Stromal cell of bone marrow (primary cell): ENCODE data around the gene SFT2D3.

Experiments used
- DNase-seq: peaks from one replicate; pipeline ENCODE4 v3.0.0-alpha.2; 2012; ENCODE audit warnings: low read depth

Gene SFT2D3, protein sequence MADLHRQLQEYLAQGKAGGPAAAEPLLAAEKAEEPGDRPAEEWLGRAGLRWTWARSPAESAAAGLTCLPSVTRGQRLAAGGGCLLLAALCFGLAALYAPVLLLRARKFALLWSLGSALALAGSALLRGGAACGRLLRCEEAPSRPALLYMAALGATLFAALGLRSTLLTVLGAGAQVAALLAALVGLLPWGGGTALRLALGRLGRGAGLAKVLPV

DNA sequence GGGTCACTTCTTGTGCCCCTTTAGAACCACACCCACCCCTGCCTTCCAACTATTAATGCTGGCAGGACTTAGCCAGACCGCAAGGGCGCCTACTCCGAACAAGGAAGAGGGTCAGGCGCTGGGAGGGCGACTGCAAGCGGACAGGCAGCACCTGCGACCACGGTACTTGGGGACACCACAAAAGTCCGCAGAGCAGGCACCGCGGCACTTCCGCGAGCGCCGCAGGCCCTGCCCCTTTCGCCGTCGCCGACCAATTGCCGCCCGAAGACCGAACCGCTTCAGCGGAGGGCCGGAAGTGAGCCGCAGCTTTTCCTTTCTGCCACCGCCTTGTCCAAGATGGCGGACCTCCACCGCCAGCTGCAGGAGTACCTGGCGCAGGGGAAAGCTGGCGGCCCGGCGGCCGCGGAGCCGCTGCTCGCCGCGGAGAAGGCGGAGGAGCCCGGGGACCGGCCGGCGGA, at the start of gene SFT2D3:
TSS of gene SFT2D3 (plus strand) at position 305 of the 458 bp plus-strand sequence. CDS start at position 337, 32 bp downstream.
- DNase-seq: peak; percentile 81

GRCh38 chr2:127651971-127652550, 49.2 kb upstream of the SFT2D3 start:
- no peak for DNase-seq

DNA sequence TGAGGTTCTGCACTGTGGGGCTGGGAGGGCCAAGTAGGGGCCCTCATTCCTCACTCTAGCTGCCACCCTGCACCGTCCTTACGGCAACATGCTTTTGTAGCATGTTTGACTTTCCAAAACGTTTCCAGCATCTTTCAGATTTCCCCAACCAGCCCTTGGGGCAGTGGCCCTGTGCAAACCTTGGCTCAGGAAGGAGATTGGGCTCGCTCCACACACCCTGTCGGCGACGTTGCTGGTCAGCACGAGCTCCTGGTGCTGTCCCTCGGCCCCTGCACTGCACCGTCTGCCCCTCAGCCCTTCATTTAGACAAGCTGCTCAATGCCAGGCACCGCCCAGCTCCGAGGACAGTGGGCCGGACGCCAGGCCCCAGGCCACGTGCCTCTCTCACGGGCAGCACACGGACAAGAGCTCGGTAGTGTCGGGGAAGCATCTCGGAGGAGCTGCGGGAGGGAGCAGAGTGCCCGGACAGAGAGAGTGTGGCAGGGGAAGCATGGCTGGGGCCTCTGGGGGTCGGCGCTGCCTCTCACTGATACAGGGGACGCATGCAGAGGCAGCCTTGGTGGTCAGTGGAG, 48.4 kb upstream of the SFT2D3 start:
- DNase-seq: no peak

GRCh38 chr2:127653421-127654083, 47.7 kb upstream of the SFT2D3 start:
- DNase-seq: no peak

- DNase-seq: no peak
Measured at GRCh38 chr2:127654084-127654837, 47.0 kb upstream of the SFT2D3 start.

- no peak for DNase-seq
Measured at GRCh38 chr2:127654838-127655175, 46.5 kb upstream of the SFT2D3 start.

DNA sequence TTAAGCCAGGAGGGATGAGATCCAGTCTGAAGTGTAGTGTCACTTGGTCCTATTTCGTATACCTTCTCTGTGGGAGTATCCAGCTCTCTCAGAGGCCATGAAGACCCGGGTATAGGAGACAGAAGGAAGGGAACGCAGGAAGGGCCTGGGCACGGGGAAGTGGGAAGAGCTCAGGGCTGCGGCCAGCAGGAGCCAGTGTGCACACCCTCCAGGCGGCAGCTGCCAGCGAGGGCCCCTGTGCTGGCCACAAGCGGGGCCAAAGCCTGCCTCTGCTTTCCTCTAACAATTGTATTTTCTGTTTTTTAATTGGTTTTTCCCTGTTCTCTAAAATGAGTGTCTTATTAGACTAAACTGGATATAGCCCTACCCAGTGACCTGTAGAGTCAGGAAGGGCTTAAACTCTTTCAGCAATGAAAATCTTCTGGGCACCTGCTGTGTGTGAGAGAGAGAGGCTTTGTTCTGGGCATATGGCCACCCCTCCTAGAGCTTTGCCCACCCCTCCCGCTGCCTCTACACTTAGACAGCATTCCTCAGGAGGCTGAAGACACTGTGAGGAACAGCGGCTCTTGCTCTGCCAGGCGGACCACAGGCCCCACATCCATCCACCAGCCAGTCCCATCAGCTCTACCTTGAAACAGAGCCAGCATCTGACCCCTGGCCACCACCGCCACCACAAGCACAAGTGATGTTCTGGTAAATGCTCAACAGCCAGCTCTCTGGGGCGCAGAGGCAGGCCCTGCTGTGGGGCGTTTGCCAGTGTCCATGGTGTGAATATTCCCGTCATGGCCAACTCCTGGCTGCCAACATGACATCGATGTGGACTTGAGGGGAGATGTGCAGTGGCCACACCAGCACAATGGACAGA, 45.9 kb upstream of the SFT2D3 start:
- DNase-seq: no peak

- DNase-seq: no peak
Measured at GRCh38 chr2:127656569-127657231, 44.6 kb upstream of the SFT2D3 start.

GRCh38 chr2:127657232-127657595, 44.1 kb upstream of the SFT2D3 start:
- DNase-seq: no peak

DNA sequence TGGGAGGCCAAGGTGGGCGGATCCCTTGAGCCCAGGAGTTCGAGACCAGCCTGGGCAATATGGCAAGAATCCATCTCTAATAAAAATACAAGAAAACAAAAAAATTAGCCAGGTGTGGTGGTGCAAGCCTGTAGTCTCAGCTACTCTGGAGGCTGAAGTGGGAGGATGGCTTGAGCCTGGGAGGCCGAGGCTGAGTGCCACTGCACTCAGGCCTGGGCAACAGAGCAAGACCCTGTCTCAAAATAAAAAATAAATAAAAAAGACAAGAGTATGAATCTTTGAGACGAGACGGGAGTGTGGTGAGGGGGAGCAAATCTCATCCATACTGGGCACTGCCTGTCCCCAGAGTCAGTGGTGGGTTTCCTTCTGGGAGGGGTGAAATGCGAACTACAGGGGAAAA, 43.2 kb upstream of the SFT2D3 start:
- DNase-seq: no peak

GRCh38 chr2:127658641-127659407, 42.5 kb upstream of the SFT2D3 start:
- no peak for DNase-seq

GRCh38 chr2:127659408-127660290, 41.6 kb upstream of the SFT2D3 start:
- no peak for DNase-seq

- DNase-seq: no peak
Measured at GRCh38 chr2:127660291-127660578, 41.1 kb upstream of the SFT2D3 start.

DNA sequence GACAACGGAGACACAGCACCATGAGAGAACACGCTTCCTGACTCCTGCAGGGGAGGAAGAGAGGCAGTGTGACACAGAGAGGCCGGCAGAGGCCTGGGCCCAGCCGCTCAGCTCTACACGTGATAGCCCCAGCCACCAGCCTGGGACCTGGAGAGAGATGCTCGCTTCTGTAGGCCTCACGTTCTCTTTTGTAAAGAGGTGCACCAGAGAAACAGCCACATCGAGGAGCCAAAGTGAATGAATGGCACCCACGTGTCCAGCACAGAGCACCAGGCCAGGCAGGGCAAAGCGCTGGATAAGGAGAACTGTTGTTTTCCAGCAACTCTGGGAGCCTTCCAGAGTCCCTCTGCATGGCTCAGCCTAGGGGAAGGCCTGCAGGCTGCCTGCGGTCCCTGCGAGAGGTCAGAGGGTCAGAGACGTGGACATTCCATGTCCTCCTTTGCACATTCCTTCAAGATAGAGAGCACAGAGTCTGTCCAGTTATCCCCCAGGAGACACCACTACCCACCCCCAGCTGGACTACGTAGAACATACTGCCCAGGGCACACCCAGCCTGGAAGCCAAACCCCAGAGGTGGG, 40.1 kb upstream of the SFT2D3 start:
- DNase-seq: no peak

GRCh38 chr2:127661949-127662510, 39.3 kb upstream of the SFT2D3 start:
- DNase-seq: no peak

DNA sequence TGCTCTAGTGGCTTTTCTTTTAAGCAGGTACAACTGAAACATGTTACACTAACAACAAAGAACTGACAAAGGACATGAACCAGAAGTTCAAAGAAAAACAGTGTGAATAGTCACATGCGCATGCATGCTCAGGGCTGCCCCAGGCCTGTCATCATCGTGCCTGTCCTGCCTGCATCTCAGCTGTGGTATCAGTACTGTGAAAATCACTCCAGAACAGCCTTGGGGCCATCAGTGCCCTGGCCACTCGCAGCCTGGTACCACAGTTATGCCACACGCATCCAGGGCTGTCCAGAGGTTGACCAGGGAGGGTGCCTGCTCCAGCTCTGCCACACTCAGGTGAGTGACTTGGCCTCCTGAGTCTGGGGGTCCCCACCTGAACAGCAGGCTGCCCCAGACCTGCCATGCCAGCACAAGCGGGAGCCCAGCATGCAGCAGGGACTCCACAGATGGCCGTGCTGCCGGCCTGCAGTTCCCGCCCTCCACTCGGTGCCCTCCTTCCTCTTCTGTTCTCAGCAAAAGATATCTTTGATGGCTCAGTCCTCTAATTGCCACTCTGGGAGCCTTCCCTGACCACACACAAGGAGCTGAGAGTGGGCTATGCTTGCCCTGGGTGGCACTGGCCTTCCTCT, 38.2 kb upstream of the SFT2D3 start:
- no peak for DNase-seq

DNA sequence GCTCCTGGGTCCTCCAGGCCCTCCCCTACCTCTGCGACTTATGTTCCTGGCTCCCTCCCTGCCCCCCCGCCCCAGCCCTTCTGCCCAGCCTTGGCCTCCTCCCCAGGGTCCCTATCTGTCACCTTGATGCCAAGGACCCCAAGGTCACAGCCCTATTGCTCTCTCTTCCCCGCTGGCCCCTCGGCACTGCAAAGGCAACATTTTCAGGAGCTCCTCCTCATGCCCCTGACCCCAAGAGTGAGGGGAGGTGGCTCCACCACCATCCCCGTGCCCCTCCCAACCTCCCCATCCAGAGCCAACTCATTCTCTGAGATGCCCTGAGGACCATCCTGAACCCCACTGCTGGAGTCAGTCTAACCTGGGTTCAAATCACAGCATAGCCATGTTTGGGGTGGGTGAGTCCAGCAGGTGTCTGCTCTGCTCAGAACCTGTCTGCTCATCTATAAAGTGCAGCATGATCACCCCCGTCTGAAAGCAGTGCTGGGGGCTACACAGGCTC, 37.7 kb upstream of the SFT2D3 start:
- DNase-seq: no peak
